Pancreas (tissue), 10 donors: ENCODE measurements around the gene TLE2. TPM values are rescaled to one million over a fixed set of nuclear protein-coding genes. Genes with fewer than 3 reads are reported as not detected.
A peak's percentile ranks its signal among the peaks of the same experiment; 100 is the strongest.
"Not testable (repeated sequence)": the region's sequence is repeated elsewhere in the genome, so short reads cannot be mapped to it uniquely, and the experiment has no call there.

ENCODE experiments used
- ATAC-seq, 4 donors: fragments of 200-7000 bp; cut with Tn5 transposase; one replicate each; pipeline versions ENCODE4 v1.8.0 to v1.9.1; 2020; ENCODE audit warnings: mild to moderate bottlenecking in 4 of 4, moderate library complexity in 4 of 4
- DNase-seq, 6 donors: peaks; one replicate each; pipeline ENCODE4 v3.0.0-alpha.2; 2020
- FAIRE-seq: peaks from 2 replicates; lab custom pipeline; 2012; peaks lifted over from hg19 to GRCh38; lab: Jason Lieb, UNC
- H3K27ac ChIP-seq, 4 donors: fragments of 200-600 bp; sonication (generic); 1 replicate in 3 of 4; 2 replicates in 1 of 4; pipeline versions ENCODE4 v1.5.0 to v1.8.0; 2020
- H3K27me3 ChIP-seq, 4 donors: fragments of 200-600 bp; one replicate each; pipeline ENCODE4 v1.8.0; 2021
- H3K36me3 ChIP-seq, 3 donors: fragments of 200-600 bp; sonication (generic) in 1 of 3; one replicate each; pipeline versions ENCODE4 v1.5.0 to v1.8.0; 2020 to 2021
- H3K4me1 ChIP-seq, 3 donors: fragments of 200-600 bp; one replicate each; pipeline ENCODE4 v1.8.0; 2021
- H3K4me3 ChIP-seq, 4 donors: fragments of 200-600 bp; sonication (generic) in 2 of 4; one replicate each; pipeline versions ENCODE4 v1.5.0 to v1.8.0; 2020 to 2021
- H3K9me3 ChIP-seq, 4 donors: fragments of 200-600 bp; one replicate each; pipeline ENCODE4 v1.8.0; 2021
- WGBS, 2 donors: extraction: QIAGEN DNeasy Blood & Tissue Kit; methylation state at CpG; one replicate each; pipeline ENCODE4 v1.1.7; 2013; 5-methylcytosine and 5-hydroxymethylcytosine counted together
- intact Hi-C, 3 donors: fragments of 100-400 bp; cut with DNase I; formaldehyde crosslinking; loops; one replicate each; pipeline versions ENCODE4 v1.11.1 to v1.14.2; 2022
- polyA plus RNA-seq, 2 donors: library from polyadenylated mRNA; stranded (reverse); fragments of 200-250 nt; gene quantifications; one replicate each; pipeline ENCODE4 v1.2.3, GENCODE V29; 2013
- total RNA-seq, 6 donors: library from RNA; stranded (reverse); fragmentation: NEBNext Ultra II Directional in 4 of 6; extraction: Animal tissue kit (Norgen Biotek cat#: 25700) in 4 of 6; gene quantifications; one replicate each; pipeline versions ENCODE4 v1.2.1 to v1.2.4, GENCODE V29; 2021 to 2023
- TF ChIP-seq, protein P1 (sequence below), 4 donors: fragments of 200-600 bp; sonication (generic) in 3 of 4; IDR thresholded peaks; one replicate each; pipeline versions ENCODE4 v1.5.0 to v1.8.0; 2021; ENCODE audit warnings: antibody characterized with exemption in 4 of 4
- donor health status: healthy with polysubstance abuse.
- donor health status: DM: no; HTN: no; CAD: no; lungs with moderate emphysema.
- donor health status: DM: no; HTN: no; CAD: no.
- donor health status: control.
- donor health status: control.
- donor health status: Bipolar disorder and iron deficiency.
- donor health status: DM: yes; HTN: yes; CAD: no.
- donor health status: DM: no; HTN: no; CAD: no.
- donor health status: DM: no; HTN: no; CAD: no.
- donor health status: DM: yes; HTN: yes; CAD: no.

The TLE2 gene
- total and polyA plus RNA-seq, 8 donors: 16.4 to 81.9 (median 23.3) TPM

DNA sequence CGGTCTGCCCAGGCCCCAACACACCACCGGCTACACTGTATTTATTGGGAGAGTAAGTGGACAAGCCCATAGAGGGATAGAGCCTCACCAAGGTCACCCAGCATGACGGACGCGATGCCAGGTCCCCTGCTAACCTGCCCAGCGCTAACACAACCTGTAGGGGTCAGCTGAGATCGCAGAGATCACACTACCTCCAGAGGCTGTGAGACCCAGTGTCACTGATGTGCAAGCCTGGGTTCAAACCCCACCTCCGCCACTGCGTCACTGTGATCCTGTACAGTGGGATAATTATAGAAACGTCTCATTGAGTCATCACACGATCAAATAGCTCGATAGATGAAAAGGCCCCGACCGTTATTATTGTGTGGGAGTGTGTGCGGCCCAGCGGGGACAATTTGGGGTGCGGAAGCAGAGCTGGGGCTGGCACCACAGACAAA lies 10.6 kb upstream of the TLE2 start:
- no peak overlapping the region for H3K4me3 ChIP-seq
- peaks cover 0 to 6% (median 0%) of the 10 kb centered on the region in 3 donors for H3K4me1 ChIP-seq
- H3K9me3 ChIP-seq: no peaks in the 10 kb centered on the region
- DNase-seq (peak in 4 of 6 donors; percentile 48 to 75 (median 60)), ATAC-seq (no peak), FAIRE-seq (no peak)
- no peak overlapping the region for H3K27ac ChIP-seq
- no peaks in the 10 kb centered on the region for H3K36me3 ChIP-seq
- TF ChIP-seq, protein P1, sequence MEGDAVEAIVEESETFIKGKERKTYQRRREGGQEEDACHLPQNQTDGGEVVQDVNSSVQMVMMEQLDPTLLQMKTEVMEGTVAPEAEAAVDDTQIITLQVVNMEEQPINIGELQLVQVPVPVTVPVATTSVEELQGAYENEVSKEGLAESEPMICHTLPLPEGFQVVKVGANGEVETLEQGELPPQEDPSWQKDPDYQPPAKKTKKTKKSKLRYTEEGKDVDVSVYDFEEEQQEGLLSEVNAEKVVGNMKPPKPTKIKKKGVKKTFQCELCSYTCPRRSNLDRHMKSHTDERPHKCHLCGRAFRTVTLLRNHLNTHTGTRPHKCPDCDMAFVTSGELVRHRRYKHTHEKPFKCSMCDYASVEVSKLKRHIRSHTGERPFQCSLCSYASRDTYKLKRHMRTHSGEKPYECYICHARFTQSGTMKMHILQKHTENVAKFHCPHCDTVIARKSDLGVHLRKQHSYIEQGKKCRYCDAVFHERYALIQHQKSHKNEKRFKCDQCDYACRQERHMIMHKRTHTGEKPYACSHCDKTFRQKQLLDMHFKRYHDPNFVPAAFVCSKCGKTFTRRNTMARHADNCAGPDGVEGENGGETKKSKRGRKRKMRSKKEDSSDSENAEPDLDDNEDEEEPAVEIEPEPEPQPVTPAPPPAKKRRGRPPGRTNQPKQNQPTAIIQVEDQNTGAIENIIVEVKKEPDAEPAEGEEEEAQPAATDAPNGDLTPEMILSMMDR (IDR thresholded peaks at IDR 0.05): peak in 1 of 4 donors; percentile 14
- WGBS, 2 donors: 44 to 48% methylated on average over 17 of the region's 17 CpGs
- intact Hi-C loops: no loop called here
- no peaks in the 10 kb centered on the region for H3K27me3 ChIP-seq

DNA sequence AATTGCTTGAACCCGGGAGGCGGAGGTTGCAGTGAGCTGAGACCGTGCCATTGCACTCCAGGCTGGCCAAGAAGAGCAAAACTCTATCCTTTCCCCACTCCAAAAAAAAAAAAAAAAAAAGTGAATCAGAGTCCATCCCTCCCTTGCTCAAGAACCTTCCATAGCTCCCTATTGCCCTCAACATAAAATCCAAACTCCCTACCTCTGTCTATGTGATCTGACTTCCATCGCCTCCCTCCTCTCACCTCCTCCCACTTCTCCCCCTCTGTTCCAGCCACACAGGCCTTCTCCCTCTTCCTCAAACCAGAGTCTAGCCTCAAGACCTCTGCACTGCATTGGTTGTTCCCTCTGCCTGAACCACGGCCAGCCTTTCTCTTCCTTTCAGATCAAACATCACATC lies 10.0 kb upstream of the TLE2 start:
- no peaks in the 10 kb centered on the region for H3K9me3 ChIP-seq
- intact Hi-C loops: no loop called here
- H3K36me3 ChIP-seq: no peaks in the 10 kb centered on the region
- no peak for DNase-seq
- H3K27me3 ChIP-seq: no peaks in the 10 kb centered on the region
- TF ChIP-seq, protein P1 (IDR thresholded peaks at IDR 0.05): no peak
- WGBS, 2 donors: 75 to 83% methylated on average over 5 of the region's 5 CpGs
- H3K27ac ChIP-seq: no peak overlapping the region
- FAIRE-seq: no peak
- peaks cover 0 to 8% (median 0%) of the 10 kb centered on the region in 3 donors for H3K4me1 ChIP-seq
- ATAC-seq: no peak
- H3K4me3 ChIP-seq: no peak overlapping the region

DNA sequence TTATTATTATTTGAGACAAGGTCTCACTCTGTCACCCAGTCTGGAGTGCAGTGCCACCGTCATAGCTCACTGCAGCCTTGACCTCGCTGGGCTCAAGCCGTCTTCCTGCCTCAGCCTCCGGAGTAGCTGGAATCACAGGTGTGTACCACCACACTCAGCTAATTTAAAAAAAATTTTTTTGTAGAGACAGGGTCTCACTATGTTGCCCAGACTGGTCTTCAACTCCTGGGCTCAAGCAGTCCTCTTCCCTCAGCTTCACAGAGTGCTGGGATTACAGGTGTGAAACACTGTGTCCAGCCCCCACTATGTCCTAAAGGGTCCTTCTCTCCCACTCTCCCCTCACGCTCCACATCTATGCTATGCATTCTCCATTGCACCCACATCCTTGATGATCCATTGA lies 9.1 kb upstream of the TLE2 start:
- WGBS, 2 donors: 65 to 71% methylated on average over 5 of the region's 5 CpGs
- intact Hi-C loops: no loop called here
- Histone ChIP-seq H3K27me3 (no peaks in the 10 kb centered on the region), H3K9me3 (no peaks in the 10 kb centered on the region), H3K4me3 (no peak overlapping the region), H3K36me3 (no peaks in the 10 kb centered on the region), H3K27ac (no peak overlapping the region), H3K4me1 (peaks cover 0 to 8% (median 0%) of the 10 kb centered on the region in 3 donors)
- FAIRE-seq (no peak), DNase-seq (no peak), ATAC-seq (no peak)
- TF ChIP-seq, protein P1 (IDR thresholded peaks at IDR 0.05): no peak

DNA sequence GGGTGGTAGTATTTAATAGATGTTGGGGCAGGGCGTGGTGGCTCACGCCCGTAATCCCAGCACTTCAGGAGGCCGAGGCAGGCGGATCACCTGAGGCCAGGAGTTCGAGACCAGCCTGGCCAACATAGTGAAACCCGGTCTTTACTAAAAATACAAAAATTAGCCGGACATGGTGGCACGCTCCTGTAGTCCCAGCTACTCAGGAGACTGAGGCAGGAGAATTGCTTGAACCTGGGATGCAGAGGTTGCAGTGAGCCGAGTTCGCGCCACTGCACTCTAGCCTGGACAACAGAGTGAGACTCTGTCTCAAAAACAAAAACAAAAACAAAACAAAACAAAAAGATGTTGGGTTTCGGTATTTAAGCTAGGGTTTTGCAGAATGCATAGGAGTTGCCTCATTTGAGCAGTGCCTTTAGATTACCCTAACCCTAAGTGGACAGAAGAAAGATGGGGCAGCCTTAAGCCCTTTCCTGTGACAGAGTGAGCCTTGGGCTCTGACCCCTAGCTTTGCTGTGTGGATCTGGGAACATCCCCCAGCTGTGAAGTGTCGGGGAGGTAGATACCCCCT lies 8.0 kb upstream of the TLE2 start:
- WGBS, 2 donors: 75 to 82% methylated on average over 14 of the region's 14 CpGs
- ATAC-seq, intact Hi-C loops: not testable (repeated sequence)

DNA sequence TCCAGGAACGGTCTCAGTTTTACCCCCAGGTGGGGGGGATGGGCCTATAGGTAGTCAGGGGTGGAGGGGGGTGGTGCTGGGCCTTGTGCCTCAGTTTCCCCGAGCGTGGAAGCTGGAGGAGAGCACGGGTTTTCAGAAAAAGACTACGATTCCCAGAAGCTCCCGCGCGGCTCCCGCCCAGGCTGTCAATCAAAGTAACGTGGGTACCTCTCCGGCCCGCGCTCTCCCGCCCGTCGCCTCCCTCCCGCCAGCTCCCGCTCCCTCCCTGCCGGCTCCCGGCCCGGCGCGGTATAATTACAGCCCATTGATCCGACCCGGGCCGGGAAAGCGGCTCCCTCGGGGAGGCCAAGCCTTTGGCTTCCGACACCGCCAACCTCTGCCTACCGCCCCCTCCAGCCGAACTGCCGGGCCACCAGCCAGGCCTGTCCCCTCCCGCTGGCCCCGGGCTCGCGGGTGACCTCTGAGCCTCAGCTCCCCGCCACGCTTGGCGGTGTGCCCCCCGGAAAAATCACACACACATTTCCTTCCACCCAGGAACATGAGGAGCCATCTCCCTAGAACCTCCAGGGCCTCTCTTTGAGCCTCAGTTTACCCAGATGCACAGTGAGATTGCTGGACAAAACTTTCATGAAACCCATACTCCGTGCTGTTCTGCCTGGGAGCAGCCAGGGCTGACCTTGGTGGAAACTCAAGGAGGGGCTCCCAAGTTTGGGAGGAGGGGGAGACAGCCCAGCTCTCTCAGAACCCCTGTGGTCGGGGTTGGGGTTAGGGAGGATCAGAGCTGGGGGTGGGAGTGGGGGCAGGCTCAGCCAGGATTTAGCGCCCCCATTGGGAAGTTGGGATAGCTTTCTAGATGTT lies 7.3 kb upstream of the TLE2 start:
- peak; percentile 83 to 91 (median 88) for ATAC-seq

More for the DNA sequence above, 8.0 kb upstream of the TLE2 start:
- not testable (repeated sequence) for H3K4me1 ChIP-seq, H3K36me3 ChIP-seq, H3K9me3 ChIP-seq, DNase-seq, FAIRE-seq, H3K27me3 ChIP-seq, H3K4me3 ChIP-seq
- peak overlapping the region; percentile 53 to 90 (median 80) for H3K27ac ChIP-seq

More for the DNA sequence above, 7.3 kb upstream of the TLE2 start:
- H3K27ac ChIP-seq: peak overlapping the region; percentile 53 to 90 (median 80)
- no peak for FAIRE-seq
- TF ChIP-seq, protein P1 (IDR thresholded peaks at IDR 0.05): no peak
- no peaks in the 10 kb centered on the region for H3K27me3 ChIP-seq
- WGBS, 2 donors: 1% methylated on average over 44 of the region's 44 CpGs
- no peaks in the 10 kb centered on the region for H3K9me3 ChIP-seq
- peak; percentile 95 to 99 (median 97) for DNase-seq
- H3K36me3 ChIP-seq: no peaks in the 10 kb centered on the region
- intact Hi-C loops: no loop called here
- peaks cover 0 to 8% (median 0%) of the 10 kb centered on the region in 3 donors for H3K4me1 ChIP-seq
- peak overlapping the region in 3 of 4 donors; percentile 18 to 47 (median 43) for H3K4me3 ChIP-seq
